ENCODE results near the gene ERCC6L2.

Gene ERCC6L2

DNA sequence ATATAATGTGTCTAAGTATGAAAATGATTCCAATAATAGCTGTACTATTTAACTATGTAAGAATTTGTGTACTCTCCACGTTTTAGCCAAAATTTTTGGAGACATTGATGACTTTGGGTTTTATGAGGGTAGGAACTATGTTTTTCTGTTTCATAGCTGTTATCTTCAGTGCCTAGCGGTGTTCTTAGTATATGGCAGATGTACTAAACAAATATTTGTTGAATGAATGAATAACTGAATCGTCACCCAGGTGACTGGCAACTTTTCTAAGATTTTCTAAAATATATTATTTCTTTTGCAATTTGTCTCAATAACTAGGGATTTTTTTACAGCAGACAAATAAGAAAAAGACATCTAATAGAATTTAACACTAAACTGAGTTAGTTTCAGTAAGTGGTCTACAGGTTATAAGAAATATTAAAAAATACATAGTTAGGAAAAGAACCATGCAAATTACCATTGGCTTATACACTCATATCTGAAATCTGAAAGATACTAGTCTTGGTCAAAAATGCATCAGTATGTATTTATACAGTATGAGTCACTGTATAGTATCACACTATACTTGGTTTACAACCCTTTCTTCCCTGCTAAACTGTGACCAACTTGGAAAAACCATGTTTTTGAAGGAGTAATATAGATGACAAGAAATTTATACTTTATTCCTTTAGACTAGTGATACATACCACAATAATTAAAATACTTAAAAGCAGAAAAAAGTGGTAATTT is 10.5 kb upstream of the ERCC6L2 start:
- DNase-seq = no peak

- DNase-seq = no peak
Measured at GRCh38 chr9:95870352-95870751, 5.1 kb upstream of the ERCC6L2 start.

GRCh38 chr9:95870906-95871305 is 4.6 kb upstream of the ERCC6L2 start:
- no peak for DNase-seq

- DNase-seq = no peak
Measured at GRCh38 chr9:95874303-95874988, 1.0 kb upstream of the ERCC6L2 start.

- peak; percentile 65 to 83 (median 70) for DNase-seq
Measured at GRCh38 chr9:95874989-95875304, 544 bp upstream of the ERCC6L2 start.

DNA sequence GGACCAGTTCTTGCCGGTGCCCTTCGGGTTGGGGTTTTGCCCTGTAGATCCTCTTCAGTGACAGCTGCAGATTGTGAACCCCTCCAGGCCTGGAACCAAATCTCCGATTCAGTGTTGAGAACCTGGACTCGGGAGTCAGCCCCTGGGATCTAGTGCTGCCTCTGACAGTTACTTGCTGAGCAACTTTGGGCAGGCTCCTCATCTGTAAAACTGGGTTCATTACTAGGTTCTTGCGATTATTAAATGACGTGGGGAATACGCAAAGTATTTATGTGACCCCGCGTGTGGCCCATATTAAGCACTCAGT is 600 bp downstream of the ERCC6L2 start:
- no peak for DNase-seq

GRCh38 chr9:95876595-95876994 is 1.1 kb downstream of the ERCC6L2 start:
- DNase-seq = no peak

DNA sequence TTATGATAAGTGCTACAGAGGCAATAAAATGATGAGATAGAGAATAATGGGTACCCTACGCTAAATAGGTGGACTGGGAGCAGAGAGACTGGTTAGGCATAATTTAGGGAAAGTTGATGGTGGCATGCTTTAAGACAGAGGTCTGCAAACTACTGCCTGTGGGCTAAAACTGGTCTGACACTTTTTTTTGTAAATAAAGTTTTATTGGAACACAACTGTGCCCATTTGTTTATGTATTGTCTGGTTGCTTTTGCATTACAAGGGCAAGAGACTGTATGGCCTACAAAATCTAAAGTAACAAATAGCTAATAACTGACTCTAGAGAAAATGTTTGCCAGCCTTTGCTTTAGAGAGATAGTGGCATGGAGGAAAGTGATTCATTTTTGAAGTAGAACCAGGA is 2.5 kb downstream of the ERCC6L2 start:
- DNase-seq = no peak

GRCh38 chr9:95879591-95879990 is 4.1 kb downstream of the ERCC6L2 start:
- DNase-seq = no peak

GRCh38 chr9:95880021-95880690 is 4.7 kb downstream of the ERCC6L2 start:
- DNase-seq = no peak

GRCh38 chr9:95887926-95888497 is 12.5 kb downstream of the ERCC6L2 start:
- no peak for DNase-seq

DNA sequence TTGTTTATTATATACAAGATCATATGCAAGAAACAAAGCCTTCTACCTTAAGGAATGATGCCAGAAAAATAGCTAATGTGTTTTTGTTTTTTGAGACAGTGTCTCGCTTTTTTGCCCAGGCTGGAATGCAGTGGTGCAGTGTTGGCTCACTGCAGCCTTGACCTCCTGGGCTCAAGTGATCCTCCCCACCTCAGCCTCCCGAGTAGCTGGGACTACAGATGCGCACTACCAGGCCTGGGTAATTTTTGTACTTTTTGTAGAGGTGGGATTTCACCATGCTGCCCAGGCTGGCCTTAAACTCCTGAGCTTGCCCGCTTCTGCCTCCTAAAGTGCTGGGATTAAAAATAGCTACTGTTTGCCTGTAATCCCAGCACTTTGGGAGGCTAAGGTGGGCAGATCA is 15.1 kb downstream of the ERCC6L2 start:
- no peak for DNase-seq

GRCh38 chr9:95891067-95891671 is 15.7 kb downstream of the ERCC6L2 start:
- no peak for DNase-seq

GRCh38 chr9:95892690-95893089 is 17.2 kb downstream of the ERCC6L2 start:
- no peak for DNase-seq

DNA sequence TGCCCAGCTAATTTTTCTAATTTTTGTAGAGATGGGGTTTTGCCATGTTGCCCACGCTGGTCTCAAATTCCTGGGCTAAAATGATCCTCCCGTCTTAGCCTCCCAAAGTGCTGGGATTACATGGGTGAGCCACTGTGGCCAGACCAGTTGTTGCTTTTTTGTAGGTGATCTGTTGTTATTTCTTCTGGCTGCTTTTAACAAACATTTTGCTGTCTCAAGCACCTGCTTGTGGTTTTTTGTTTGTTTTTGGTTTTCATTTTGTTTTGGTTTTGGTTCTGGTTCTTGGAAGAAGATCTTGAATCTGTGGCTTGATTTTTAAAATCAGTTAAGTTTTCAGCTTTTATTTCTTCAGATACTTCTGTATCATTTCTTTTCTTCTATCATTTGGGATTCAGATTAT is 21.1 kb downstream of the ERCC6L2 start:
- no peak for DNase-seq

GRCh38 chr9:95901506-95901905 is 26.0 kb downstream of the ERCC6L2 start:
- no peak for DNase-seq

DNA sequence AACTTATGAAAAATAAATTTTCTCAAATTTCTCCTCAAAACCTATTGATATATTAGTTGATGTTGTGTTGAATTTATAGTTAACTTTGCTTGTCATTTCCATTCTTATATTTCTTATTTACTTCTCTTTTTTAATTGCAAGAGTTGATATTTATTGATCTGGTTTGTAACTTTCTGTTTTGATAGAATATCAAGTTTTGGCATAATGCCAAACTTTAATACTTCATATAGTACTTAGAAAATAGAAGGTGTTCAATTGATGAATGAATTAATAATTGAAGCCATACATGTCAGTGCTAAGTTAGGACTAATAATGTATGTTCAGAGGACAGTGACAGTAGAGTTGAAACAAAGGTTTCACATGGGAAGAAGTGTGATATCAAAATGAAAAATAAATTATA is 27.9 kb downstream of the ERCC6L2 start:
- DNase-seq = no peak

DNA sequence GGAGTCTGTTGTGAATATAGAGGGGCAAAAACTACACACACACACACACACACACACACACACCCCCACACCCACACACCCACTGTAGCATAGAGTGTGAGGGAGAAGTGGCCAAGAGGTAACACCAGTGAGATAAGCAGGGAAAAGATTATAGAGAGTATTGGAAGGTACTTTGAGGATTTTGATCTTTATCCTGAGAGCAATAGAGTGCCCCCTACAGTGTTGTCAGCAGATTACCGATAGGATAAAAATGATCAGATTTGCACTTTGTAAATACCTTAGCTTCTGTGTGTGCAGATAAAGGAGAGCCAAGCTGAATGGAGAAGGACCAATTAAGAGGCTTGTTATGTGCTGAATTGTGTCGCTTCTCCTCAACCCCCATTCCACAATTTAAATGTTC is 32.3 kb downstream of the ERCC6L2 start:
- DNase-seq = no peak

DNA sequence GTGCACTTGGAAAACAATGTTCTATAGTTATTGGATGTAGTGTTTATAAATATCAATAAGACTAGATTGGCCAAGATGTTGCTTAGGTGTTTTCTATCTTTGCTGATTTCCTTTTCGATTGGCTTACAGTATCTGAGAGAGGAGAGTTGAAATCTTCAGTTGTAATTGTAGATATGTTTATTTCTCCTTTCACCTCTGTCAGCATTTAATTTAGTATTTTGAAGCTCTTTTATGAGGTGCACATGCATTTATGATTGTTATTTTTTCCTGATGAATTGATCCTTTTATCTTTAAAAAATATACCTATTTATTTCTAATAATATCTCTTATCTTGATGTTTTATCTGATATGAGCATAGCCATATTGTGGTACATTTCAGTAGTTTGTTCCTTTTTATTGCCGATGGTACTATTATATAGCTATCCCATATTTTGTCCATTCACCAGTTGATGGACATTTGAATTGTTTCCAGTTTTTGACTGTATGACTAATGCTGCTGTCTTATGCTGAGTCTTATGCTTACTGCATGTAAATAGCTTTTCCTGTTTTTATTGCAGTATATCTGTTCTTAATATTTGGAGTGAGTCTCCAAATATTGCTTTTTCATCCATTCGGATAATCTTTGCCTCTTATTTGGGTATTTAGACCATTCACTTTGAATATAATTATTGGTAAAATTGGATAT is 34.7 kb downstream of the ERCC6L2 start:
- no peak for DNase-seq

GRCh38 chr9:95910770-95911340 is 35.4 kb downstream of the ERCC6L2 start:
- no peak for DNase-seq

- no peak for DNase-seq
Measured at GRCh38 chr9:95912773-95913172, 37.3 kb downstream of the ERCC6L2 start.

- peak; percentile 10 to 47 (median 22) for DNase-seq
Measured at GRCh38 chr9:95920017-95920416, 44.5 kb downstream of the ERCC6L2 start.

DNA sequence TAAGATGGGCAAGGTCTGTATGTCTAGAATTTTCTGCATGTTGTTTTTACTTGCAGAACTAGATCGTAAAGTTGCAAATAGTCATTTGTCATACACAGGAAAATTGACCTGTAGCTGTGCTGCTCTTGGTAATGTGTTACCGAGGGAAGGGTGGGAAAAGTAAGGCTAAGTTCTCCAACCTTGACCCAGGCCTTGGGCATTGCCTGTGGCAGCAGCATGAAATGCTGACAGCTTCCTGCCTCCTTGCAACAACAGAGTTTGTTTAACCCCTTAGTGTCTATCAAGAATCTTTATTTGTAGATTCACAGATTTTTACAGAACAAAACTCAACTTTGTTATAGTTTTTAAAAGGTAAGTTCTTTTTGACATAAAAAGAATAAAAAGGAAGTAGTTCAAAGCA is 48.3 kb downstream of the ERCC6L2 start:
- no peak for DNase-seq
